WTC11 (cell line): ENCODE data around the gene BBLN. TPM values are rescaled to one million over a fixed set of nuclear protein-coding genes. Genes with fewer than 3 reads are reported as not detected.

Source experiments
- ATAC-seq: fragments of 200-7000 bp; cut with Tn5 transposase; 2 replicates; pipeline ENCODE4 v1.10.0; 2021; ENCODE audit warnings: mild to moderate bottlenecking, moderate library complexity
- CTCF ChIA-PET: fragments of 300-600 bp; sonication (Branson Sonifier 250); formaldehyde crosslinking; loops from one replicate; lab custom pipeline; 2021; ENCODE audit warnings: antibody characterized with exemption; lab: Charles Lee
- POLR2A ChIA-PET: fragments of 350-600 bp; sonication (Branson Sonifier 250); formaldehyde crosslinking; loops from one replicate; lab custom pipeline; 2021; ENCODE audit warnings: antibody characterized with exemption; lab: Charles Lee
- DNase-seq: peaks from one replicate; pipeline ENCODE4 v3.0.0; 2021; ENCODE audit warnings: low spot score
- H3K27ac Mint-ChIP-seq: 2 replicates; pipeline ENCODE4 v1.8.0; 2021; ENCODE audit warnings: mixed read lengths
- H3K27me3 Mint-ChIP-seq: 2 replicates; pipeline ENCODE4 v1.8.0; 2021; ENCODE audit warnings: low read depth, mild to moderate bottlenecking, moderate library complexity, mixed read lengths
- H3K36me3 Mint-ChIP-seq: 2 replicates; pipeline ENCODE4 v1.8.0; 2021; ENCODE audit warnings: mixed read lengths
- H3K4me1 Mint-ChIP-seq: 2 replicates; pipeline ENCODE4 v1.8.0; 2022; ENCODE audit warnings: mixed read lengths
- H3K4me3 Mint-ChIP-seq: 2 replicates; pipeline ENCODE4 v1.8.0; 2021; ENCODE audit warnings: mild to moderate bottlenecking, moderate library complexity, mixed read lengths
- H3K9me3 Mint-ChIP-seq: 2 replicates; pipeline ENCODE4 v1.8.0; 2021; ENCODE audit warnings: mixed read lengths
- CREB1 ChIP-seq: sonication (generic); formaldehyde crosslinking; IDR thresholded peaks from 2 replicates; pipeline ENCODE4 v1.8.0; 2023; ENCODE audit warnings: mild to moderate bottlenecking, missing genetic modification reagents
- ESRRA ChIP-seq: sonication (generic); formaldehyde crosslinking; IDR thresholded peaks from 2 replicates; pipeline ENCODE4 v1.8.1; 2022; ENCODE audit warnings: mild to moderate bottlenecking, missing genetic modification reagents, borderline replicate concordance
- FOXK1 ChIP-seq: sonication (generic); formaldehyde crosslinking; IDR thresholded peaks from 2 replicates; pipeline ENCODE4 v1.8.0; 2022; ENCODE audit warnings: mild to moderate bottlenecking, moderate library complexity, missing genetic modification reagents
- GTF2I ChIP-seq: fragments of 250-450 bp; sonication (Bioruptor Pico); conservative IDR thresholded peaks from 2 replicates; pipeline ENCODE4 v1.4.0; 2021; ENCODE audit warnings: mild to moderate bottlenecking
- JUN ChIP-seq: sonication (generic); formaldehyde crosslinking; IDR thresholded peaks from 2 replicates; pipeline ENCODE4 v1.8.0; 2023; ENCODE audit warnings: mild to moderate bottlenecking, missing genetic modification reagents
- NR3C1 ChIP-seq: sonication (generic); formaldehyde crosslinking; conservative IDR thresholded peaks from 2 replicates; pipeline ENCODE4 v1.8.1; 2023; ENCODE audit warnings: low read depth, mild to moderate bottlenecking, missing genetic modification reagents
- PRRX2 ChIP-seq: fragments of 250-450 bp; sonication (Bioruptor Pico); IDR thresholded peaks from 2 replicates; pipeline ENCODE4 v1.8.0; 2021; ENCODE audit warnings: mild to moderate bottlenecking
- SP1 ChIP-seq: sonication (generic); formaldehyde crosslinking; conservative IDR thresholded peaks from 2 replicates; pipeline ENCODE4 v1.8.1; 2022; ENCODE audit warnings: missing genetic modification reagents
- TEAD1 ChIP-seq: sonication (generic); formaldehyde crosslinking; IDR thresholded peaks from 2 replicates; pipeline ENCODE4 v1.8.0; 2022; ENCODE audit warnings: mild to moderate bottlenecking, missing genetic modification reagents
- total RNA-seq: library from RNA; stranded (reverse); gene quantifications from 3 replicates; pipeline ENCODE4 v1.2.3, GENCODE V29; 2021
- TF ChIP-seq, protein P1 (sequence below): fragments of 250-450 bp; sonication (Bioruptor Pico); IDR thresholded peaks from 2 replicates; pipeline ENCODE4 v2.1.2; 2022; ENCODE audit warnings: mild to moderate bottlenecking, moderate library complexity
- TF ChIP-seq, protein P2 (sequence below): sonication (generic); formaldehyde crosslinking; conservative IDR thresholded peaks from 2 replicates; pipeline ENCODE4 v1.8.1; 2022; ENCODE audit warnings: mild to moderate bottlenecking, missing genetic modification reagents
- TF ChIP-seq, protein P3 (sequence below): sonication (generic); formaldehyde crosslinking; IDR thresholded peaks from 2 replicates; pipeline ENCODE4 v1.8.0; 2022; ENCODE audit warnings: mild to moderate bottlenecking, missing genetic modification reagents
- TF ChIP-seq, protein P4 (sequence below): sonication (generic); formaldehyde crosslinking; conservative IDR thresholded peaks from 2 replicates; pipeline ENCODE4 v1.8.1; 2023; ENCODE audit warnings: mild to moderate bottlenecking, low read depth, missing genetic modification reagents, moderate library complexity
- TF ChIP-seq, protein P5 (sequence below): sonication (generic); formaldehyde crosslinking; IDR thresholded peaks from 2 replicates; pipeline ENCODE4 v1.8.1; 2023; ENCODE audit warnings: mild to moderate bottlenecking, missing genetic modification reagents, moderate library complexity
- TF ChIP-seq, protein P6 (sequence below): sonication (generic); formaldehyde crosslinking; IDR thresholded peaks from 2 replicates; pipeline ENCODE4 v1.8.1; 2023; ENCODE audit warnings: mild to moderate bottlenecking, missing genetic modification reagents, moderate library complexity
- TF ChIP-seq, protein P7 (sequence below): fragments of 200-600 bp; IDR thresholded peaks from 2 replicates; pipeline ENCODE4 v1.8.0; 2022; ENCODE audit warnings: antibody characterized with exemption
- TF ChIP-seq, protein P8 (sequence below): sonication (generic); formaldehyde crosslinking; IDR thresholded peaks from 2 replicates; pipeline ENCODE4 v1.8.0; 2022; ENCODE audit warnings: missing genetic modification reagents
- TF ChIP-seq, protein P9 (sequence below): fragments of 250-450 bp; sonication (Bioruptor Pico); conservative IDR thresholded peaks from 2 replicates; pipeline ENCODE4 v1.9.0; 2021; ENCODE audit warnings: mild to moderate bottlenecking

BBLN gene
- total RNA-seq, 1 experiment from 2014 or later = 77.1 TPM

DNA sequence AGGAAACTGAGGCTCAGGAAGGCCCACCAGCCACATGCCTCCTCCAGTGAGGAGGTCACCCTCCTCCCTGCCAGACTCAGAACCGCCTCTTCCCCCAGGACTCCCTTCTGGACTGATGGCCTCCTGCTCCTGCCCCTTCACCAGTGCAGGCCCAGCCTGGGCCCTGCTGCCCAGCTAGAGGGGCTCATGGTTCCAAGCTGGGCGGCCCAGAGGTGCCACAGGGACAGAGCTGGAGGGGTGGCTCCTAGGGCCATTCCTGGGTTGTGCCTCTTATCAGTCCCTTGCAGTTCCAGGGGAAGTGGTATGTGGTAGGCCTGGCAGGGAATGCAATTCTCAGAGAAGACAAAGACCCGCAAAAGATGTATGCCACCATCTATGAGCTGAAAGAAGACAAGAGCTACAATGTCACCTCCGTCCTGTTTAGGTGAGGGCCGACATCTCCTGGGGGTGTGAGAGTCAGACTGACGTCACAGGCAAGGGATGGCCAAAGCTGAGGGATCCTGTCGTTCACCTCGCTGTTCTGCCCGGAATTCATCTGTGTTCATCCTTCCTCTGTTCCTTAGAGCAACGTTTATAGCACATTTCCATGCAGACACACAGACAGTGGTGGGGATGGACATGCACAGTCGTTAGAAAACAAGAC, 10.0 kb upstream of the BBLN start (continued):
- TF ChIP-seq, protein P1, sequence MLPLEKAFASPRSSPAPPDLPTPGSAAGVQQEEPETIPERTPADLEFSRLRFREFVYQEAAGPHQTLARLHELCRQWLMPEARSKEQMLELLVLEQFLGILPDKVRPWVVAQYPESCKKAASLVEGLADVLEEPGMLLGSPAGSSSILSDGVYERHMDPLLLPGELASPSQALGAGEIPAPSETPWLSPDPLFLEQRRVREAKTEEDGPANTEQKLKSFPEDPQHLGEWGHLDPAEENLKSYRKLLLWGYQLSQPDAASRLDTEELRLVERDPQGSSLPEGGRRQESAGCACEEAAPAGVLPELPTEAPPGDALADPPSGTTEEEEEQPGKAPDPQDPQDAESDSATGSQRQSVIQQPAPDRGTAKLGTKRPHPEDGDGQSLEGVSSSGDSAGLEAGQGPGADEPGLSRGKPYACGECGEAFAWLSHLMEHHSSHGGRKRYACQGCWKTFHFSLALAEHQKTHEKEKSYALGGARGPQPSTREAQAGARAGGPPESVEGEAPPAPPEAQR = no peak
- TF ChIP-seq NR3C1 (CRISPR knock-in tag) (no peak), JUN (no peak), SP1 (no peak)
- TF ChIP-seq, protein P2, sequence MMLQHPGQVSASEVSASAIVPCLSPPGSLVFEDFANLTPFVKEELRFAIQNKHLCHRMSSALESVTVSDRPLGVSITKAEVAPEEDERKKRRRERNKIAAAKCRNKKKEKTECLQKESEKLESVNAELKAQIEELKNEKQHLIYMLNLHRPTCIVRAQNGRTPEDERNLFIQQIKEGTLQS (CRISPR knock-in tag) = no peak
- TF ChIP-seq, protein P3, sequence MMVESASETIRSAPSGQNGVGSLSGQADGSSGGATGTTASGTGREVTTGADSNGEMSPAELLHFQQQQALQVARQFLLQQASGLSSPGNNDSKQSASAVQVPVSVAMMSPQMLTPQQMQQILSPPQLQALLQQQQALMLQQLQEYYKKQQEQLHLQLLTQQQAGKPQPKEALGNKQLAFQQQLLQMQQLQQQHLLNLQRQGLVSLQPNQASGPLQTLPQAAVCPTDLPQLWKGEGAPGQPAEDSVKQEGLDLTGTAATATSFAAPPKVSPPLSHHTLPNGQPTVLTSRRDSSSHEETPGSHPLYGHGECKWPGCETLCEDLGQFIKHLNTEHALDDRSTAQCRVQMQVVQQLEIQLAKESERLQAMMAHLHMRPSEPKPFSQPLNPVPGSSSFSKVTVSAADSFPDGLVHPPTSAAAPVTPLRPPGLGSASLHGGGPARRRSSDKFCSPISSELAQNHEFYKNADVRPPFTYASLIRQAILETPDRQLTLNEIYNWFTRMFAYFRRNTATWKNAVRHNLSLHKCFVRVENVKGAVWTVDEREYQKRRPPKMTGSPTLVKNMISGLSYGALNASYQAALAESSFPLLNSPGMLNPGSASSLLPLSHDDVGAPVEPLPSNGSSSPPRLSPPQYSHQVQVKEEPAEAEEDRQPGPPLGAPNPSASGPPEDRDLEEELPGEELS (CRISPR knock-in tag) = no peak
- TF ChIP-seq, protein P4, sequence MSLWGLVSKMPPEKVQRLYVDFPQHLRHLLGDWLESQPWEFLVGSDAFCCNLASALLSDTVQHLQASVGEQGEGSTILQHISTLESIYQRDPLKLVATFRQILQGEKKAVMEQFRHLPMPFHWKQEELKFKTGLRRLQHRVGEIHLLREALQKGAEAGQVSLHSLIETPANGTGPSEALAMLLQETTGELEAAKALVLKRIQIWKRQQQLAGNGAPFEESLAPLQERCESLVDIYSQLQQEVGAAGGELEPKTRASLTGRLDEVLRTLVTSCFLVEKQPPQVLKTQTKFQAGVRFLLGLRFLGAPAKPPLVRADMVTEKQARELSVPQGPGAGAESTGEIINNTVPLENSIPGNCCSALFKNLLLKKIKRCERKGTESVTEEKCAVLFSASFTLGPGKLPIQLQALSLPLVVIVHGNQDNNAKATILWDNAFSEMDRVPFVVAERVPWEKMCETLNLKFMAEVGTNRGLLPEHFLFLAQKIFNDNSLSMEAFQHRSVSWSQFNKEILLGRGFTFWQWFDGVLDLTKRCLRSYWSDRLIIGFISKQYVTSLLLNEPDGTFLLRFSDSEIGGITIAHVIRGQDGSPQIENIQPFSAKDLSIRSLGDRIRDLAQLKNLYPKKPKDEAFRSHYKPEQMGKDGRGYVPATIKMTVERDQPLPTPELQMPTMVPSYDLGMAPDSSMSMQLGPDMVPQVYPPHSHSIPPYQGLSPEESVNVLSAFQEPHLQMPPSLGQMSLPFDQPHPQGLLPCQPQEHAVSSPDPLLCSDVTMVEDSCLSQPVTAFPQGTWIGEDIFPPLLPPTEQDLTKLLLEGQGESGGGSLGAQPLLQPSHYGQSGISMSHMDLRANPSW = no peak
- TF ChIP-seq, all 79 proteins: peak for 0

DNA sequence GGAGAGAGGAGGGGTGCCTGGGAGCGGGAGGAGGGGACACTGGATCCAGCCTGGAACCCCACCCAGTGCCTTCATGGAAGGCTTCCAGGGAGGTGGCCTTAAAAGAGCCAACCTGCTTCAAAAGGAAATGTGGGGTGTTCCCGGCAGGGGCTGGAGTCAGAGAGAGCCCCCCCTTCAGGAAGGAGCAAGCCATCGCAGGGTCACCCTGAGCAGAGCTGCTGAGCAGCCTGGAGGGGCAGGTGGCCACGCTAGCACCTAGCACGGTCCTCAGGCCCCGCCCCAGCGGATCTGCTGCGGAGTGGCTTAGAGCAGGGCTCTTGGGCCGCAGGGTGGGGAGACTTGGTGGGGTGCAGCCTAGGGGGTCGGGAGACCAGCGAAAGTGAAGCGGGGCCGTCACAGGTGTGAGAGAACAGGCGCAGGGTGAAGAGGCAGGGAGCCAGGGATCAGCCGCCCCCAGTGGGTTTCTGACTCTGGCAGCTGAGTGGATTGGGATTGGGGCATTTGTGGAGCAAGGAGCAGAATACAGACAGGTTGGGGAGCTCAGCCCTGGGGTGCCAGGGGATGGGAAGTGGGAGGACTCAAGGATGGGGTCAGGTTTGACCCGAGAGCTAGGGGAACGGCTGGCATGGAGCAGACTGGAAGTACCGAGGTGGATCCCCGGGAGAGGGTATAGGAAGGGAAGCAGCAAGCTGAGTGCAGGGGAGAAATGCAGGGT, 9.3 kb upstream of the BBLN start:
- no peak overlapping the region for H3K27ac Mint-ChIP-seq
- no peaks in the 10 kb centered on the region for H3K36me3 Mint-ChIP-seq
- H3K4me1 Mint-ChIP-seq = peaks cover 12% of the 10 kb centered on the region
- CTCF ChIA-PET = interaction anchor here (0.5 to 4.4 kb wide), 28 partner anchors 9 to 670 kb away, joined by 3 to 44 read pairs (median 4); partner anchors contain the start of genes BBLN, GLE1, NAIF1 and SLC25A25
- H3K27me3 Mint-ChIP-seq = peaks cover 7% of the 10 kb centered on the region; the same call in 1 of the 2 replicates
- DNase-seq = peak; percentile 82
- no peaks in the 10 kb centered on the region for H3K9me3 Mint-ChIP-seq
- H3K4me3 Mint-ChIP-seq = peak overlapping the region; percentile 25; the same call in 1 of the 2 replicates
- POLR2A ChIA-PET = interaction anchor here (1.5 kb wide), 1 partner anchor 9 kb away, joined by 3 read pairs; the partner anchor contains the start of gene BBLN
- peak; percentile 95 for ATAC-seq
- TF ChIP-seq, protein P5, sequence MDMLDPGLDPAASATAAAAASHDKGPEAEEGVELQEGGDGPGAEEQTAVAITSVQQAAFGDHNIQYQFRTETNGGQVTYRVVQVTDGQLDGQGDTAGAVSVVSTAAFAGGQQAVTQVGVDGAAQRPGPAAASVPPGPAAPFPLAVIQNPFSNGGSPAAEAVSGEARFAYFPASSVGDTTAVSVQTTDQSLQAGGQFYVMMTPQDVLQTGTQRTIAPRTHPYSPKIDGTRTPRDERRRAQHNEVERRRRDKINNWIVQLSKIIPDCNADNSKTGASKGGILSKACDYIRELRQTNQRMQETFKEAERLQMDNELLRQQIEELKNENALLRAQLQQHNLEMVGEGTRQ (CRISPR knock-in tag) = no peak
- TF ChIP-seq, protein P6, sequence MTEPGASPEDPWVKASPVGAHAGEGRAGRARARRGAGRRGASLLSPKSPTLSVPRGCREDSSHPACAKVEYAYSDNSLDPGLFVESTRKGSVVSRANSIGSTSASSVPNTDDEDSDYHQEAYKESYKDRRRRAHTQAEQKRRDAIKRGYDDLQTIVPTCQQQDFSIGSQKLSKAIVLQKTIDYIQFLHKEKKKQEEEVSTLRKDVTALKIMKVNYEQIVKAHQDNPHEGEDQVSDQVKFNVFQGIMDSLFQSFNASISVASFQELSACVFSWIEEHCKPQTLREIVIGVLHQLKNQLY (CRISPR knock-in tag) = no peak
- TF ChIP-seq, protein P7, sequence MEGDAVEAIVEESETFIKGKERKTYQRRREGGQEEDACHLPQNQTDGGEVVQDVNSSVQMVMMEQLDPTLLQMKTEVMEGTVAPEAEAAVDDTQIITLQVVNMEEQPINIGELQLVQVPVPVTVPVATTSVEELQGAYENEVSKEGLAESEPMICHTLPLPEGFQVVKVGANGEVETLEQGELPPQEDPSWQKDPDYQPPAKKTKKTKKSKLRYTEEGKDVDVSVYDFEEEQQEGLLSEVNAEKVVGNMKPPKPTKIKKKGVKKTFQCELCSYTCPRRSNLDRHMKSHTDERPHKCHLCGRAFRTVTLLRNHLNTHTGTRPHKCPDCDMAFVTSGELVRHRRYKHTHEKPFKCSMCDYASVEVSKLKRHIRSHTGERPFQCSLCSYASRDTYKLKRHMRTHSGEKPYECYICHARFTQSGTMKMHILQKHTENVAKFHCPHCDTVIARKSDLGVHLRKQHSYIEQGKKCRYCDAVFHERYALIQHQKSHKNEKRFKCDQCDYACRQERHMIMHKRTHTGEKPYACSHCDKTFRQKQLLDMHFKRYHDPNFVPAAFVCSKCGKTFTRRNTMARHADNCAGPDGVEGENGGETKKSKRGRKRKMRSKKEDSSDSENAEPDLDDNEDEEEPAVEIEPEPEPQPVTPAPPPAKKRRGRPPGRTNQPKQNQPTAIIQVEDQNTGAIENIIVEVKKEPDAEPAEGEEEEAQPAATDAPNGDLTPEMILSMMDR = peak; percentile 59
- TF ChIP-seq GTF2I (CRISPR knock-in tag) = no peak
- 0 out of 2 replicates have a peak, but pooled peaks have one; percentile 21 for TF ChIP-seq FOXK1 (CRISPR knock-in tag)
- no peak for TF ChIP-seq CREB1 (CRISPR knock-in tag)
- TF ChIP-seq ESRRA (CRISPR knock-in tag) = peak; percentile 60; the same call in 1 of the 2 replicates
- TF ChIP-seq, protein P8, sequence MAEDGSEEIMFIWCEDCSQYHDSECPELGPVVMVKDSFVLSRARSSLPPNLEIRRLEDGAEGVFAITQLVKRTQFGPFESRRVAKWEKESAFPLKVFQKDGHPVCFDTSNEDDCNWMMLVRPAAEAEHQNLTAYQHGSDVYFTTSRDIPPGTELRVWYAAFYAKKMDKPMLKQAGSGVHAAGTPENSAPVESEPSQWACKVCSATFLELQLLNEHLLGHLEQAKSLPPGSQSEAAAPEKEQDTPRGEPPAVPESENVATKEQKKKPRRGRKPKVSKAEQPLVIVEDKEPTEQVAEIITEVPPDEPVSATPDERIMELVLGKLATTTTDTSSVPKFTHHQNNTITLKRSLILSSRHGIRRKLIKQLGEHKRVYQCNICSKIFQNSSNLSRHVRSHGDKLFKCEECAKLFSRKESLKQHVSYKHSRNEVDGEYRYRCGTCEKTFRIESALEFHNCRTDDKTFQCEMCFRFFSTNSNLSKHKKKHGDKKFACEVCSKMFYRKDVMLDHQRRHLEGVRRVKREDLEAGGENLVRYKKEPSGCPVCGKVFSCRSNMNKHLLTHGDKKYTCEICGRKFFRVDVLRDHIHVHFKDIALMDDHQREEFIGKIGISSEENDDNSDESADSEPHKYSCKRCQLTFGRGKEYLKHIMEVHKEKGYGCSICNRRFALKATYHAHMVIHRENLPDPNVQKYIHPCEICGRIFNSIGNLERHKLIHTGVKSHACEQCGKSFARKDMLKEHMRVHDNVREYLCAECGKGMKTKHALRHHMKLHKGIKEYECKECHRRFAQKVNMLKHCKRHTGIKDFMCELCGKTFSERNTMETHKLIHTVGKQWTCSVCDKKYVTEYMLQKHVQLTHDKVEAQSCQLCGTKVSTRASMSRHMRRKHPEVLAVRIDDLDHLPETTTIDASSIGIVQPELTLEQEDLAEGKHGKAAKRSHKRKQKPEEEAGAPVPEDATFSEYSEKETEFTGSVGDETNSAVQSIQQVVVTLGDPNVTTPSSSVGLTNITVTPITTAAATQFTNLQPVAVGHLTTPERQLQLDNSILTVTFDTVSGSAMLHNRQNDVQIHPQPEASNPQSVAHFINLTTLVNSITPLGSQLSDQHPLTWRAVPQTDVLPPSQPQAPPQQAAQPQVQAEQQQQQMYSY (CRISPR knock-in tag) = peak; percentile 82
- TF ChIP-seq, protein P9, sequence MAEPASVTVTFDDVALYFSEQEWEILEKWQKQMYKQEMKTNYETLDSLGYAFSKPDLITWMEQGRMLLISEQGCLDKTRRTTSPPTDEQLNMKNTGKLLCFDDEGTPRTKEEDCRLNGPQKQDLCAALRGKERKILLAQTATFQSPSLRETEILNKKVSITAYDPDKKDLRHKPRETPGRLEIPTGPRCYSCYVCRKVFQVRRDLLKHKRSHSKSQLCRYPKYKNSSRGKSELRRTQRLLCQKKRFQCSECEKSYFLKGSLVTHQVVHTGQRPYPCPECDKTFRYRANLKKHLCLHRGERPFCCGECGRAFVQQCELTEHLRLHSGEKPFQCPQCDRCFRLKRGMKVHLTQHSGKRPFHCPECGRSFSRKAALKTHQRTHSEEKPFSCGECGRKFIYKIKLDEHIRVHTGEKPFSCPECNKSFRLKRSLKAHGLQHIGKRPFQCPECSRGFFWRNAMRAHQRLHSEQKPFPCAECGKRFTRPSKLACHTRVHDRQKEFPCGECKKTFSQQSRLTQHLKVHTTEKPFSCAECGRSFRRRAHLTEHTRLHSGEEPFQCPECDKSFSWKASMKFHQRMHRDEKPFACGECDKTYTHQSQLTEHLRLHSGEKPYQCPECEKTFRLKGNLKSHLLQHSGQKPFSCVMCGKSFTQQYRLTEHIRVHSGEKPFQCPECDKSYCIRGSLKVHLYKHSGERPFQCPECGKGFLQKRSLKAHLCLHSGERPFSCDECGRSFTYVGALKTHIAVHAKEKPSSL (CRISPR knock-in tag) = no peak
- no peak for TF ChIP-seq PRRX2 (CRISPR knock-in tag)
- no peak for TF ChIP-seq SP1
- no peak for TF ChIP-seq TEAD1 (CRISPR knock-in tag)
